Panc1 (cell line): Measurements from ENCODE around the gene MRPL10. TPM values are rescaled to one million over a fixed set of nuclear protein-coding genes. Genes with fewer than 3 reads are reported as not detected.

Experiments
- ATAC-seq: fragments of 200-7000 bp; cut with Tn5 transposase; 2 replicates; pipeline ENCODE4 v1.9.1; 2020; ENCODE audit warnings: mild to moderate bottlenecking, moderate library complexity
- BruUV-seq: library from RNA; stranded (reverse); fragments of 400-500 nt; replicated peaks from 2 replicates; lab custom pipeline; 2021; lab: Mats Ljungman, UMichigan
- CTCF ChIA-PET: fragments of 300-600 bp; sonication (Branson Sonifier 250); formaldehyde crosslinking; loops from one replicate; lab custom pipeline; 2022; ENCODE audit warnings: antibody characterized with exemption; lab: Charles Lee
- POLR2A ChIA-PET: fragments of 300-600 bp; sonication (Branson Sonifier 250); formaldehyde crosslinking; loops from one replicate; lab custom pipeline; 2022; ENCODE audit warnings: antibody characterized with exemption; lab: Charles Lee
- DNase-seq: peaks from one replicate; pipeline ENCODE4 v3.0.0-alpha.2; 2010; ENCODE audit warnings: low read depth, low spot score
- H3K27ac ChIP-seq: 2 replicates; pipeline ENCODE4 v1.5.1; 2011; ENCODE audit warnings: mild to moderate bottlenecking, low read length, inconsistent platforms
- H3K27me3 ChIP-seq: fragments of 200-500 bp; sonication (Bioruptor generic); 2 replicates; pipeline ENCODE4 v1.6.0; 2014; ENCODE audit warnings: low read length, inconsistent platforms; ENCODE audit not compliant: control insufficient read depth, insufficient read depth
- H3K36me3 ChIP-seq: fragments of 200-500 bp; sonication (Bioruptor generic); 2 replicates; pipeline ENCODE4 v1.5.1; 2014; ENCODE audit warnings: inconsistent platforms, mild to moderate bottlenecking, low read length, moderate library complexity; ENCODE audit not compliant: control insufficient read depth, insufficient read depth
- H3K4me1 ChIP-seq: 2 replicates; pipeline ENCODE4 v1.5.1; 2011; ENCODE audit warnings: inconsistent platforms, mild to moderate bottlenecking, low read length, moderate library complexity; ENCODE audit not compliant: control insufficient read depth, insufficient read depth
- H3K4me3 ChIP-seq, 2 experiments: 2 replicates each; pipeline ENCODE4 v1.5.1; 2011 to 2012; ENCODE audit warnings: low read depth in 2 of 2, low read length in 2 of 2, mild to moderate bottlenecking in 2 of 2, inconsistent platforms in 1 of 2, moderate library complexity in 1 of 2
- H3K9me3 ChIP-seq: fragments of 200-500 bp; sonication (Bioruptor generic); 2 replicates; pipeline ENCODE4 v1.5.1; 2014; ENCODE audit warnings: low read depth, mild to moderate bottlenecking, inconsistent platforms, low read length, moderate library complexity; ENCODE audit not compliant: control insufficient read depth, insufficient read depth
- POLR2AphosphoS5 ChIP-seq: IDR thresholded peaks from 2 replicates; pipeline ENCODE4 v1.6.1; 2012; ENCODE audit warnings: mild to moderate bottlenecking, low read depth, low read length, moderate library complexity
- SIN3A ChIP-seq: IDR thresholded peaks from 2 replicates; pipeline ENCODE4 v1.6.1; 2012; ENCODE audit warnings: low read depth, mild to moderate bottlenecking, low read length, moderate library complexity, borderline replicate concordance; ENCODE audit not compliant: insufficient read depth
- TCF7L2 ChIP-seq: IDR thresholded peaks from 2 replicates; pipeline ENCODE4 v1.6.1; 2011; ENCODE audit warnings: mild to moderate bottlenecking, low read depth, low read length, inconsistent platforms
- in situ Hi-C: cut with HindIII; loops from 2 replicates; pipeline ENCODE4 v1.10.0; 2016; ENCODE audit warnings: low sequenced_read_pairs, low pct_unique_long_range_greater_than_20kb
- intact Hi-C: fragments of 100-400 bp; cut with micrococcal nuclease; formaldehyde crosslinking; loops from one replicate; pipeline ENCODE4 v1.10.0; 2022; ENCODE audit not compliant: unreplicated experiment
- total RNA-seq: library from RNA; stranded (reverse); gene quantifications from one replicate; pipeline ENCODE4 v1.2.1, GENCODE V29; 2021; ENCODE audit not compliant: unreplicated experiment
- TF ChIP-seq, protein P1 (sequence below): fragments of 450-650 bp; IDR thresholded peaks from 2 replicates; pipeline ENCODE4 v1.5.1; 2017; ENCODE audit warnings: mild to moderate bottlenecking
- TF ChIP-seq, protein P2 (sequence below), 2 experiments: IDR thresholded peaks; 2 replicates each; pipeline ENCODE4 v1.6.1; 2011 to 2012; ENCODE audit warnings: low read depth in 2 of 2, control low read depth in 1 of 2, low read length in 1 of 2, mild to moderate bottlenecking in 1 of 2, moderate library complexity in 1 of 2; ENCODE audit not compliant: insufficient read depth in 1 of 2

Gene MRPL10
- total RNA-seq, 1 experiment from 2014 or later: 41.9 TPM

DNA sequence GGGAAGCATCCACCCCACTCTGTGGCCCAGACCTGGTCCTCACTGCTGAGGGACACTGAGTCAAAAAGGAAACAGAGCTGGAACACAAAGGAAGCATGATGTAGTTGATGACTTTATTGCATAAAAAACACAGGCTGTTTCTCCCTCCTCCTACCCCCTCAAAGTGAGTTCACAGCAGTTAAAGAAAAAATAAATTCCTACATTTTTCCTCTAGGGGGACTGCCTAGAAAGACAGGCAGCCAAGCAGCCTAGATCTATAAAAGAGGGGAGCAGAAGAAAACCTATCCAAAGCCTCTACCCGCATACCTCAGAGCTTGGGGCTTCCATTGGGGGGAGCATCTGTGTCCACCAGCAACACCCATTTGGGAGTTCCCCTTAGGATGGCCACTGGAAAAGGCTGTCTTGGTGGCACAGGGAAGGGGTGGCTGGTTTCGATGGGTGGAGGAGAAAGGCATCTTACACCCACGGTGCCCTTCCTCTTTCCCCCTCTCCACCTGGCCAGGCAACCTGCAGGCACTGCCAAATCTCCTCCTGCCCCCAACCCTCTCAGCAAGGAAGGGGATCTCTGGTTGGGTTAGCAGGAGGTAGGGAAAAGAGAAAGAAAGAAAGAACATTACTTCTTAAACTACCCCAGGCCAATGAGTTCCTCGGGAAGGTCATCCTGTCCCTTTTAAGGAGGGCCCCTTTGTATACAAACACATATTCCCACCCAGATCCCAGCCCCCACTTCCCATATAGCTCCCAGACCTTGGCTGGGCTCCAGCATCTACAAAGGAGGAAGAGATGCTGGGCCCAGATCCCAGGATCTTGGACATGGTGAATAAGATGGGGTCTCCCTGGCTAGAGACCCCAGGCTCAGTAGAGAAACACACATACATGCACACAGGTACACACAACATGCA is 13.7 kb upstream of the MRPL10 start:
- peaks cover 17% of the 10 kb centered on the region for H3K4me1 ChIP-seq
- no peaks in the 10 kb centered on the region for H3K27me3 ChIP-seq
- H3K4me3 ChIP-seq: no peak overlapping the region
- TF ChIP-seq, protein P1, sequence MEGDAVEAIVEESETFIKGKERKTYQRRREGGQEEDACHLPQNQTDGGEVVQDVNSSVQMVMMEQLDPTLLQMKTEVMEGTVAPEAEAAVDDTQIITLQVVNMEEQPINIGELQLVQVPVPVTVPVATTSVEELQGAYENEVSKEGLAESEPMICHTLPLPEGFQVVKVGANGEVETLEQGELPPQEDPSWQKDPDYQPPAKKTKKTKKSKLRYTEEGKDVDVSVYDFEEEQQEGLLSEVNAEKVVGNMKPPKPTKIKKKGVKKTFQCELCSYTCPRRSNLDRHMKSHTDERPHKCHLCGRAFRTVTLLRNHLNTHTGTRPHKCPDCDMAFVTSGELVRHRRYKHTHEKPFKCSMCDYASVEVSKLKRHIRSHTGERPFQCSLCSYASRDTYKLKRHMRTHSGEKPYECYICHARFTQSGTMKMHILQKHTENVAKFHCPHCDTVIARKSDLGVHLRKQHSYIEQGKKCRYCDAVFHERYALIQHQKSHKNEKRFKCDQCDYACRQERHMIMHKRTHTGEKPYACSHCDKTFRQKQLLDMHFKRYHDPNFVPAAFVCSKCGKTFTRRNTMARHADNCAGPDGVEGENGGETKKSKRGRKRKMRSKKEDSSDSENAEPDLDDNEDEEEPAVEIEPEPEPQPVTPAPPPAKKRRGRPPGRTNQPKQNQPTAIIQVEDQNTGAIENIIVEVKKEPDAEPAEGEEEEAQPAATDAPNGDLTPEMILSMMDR: peak; percentile 64
- TF ChIP-seq SIN3A: no peak
- intact Hi-C loops (loop anchor here (5.0 kb wide), 2 partner anchors 127 to 172 kb away; partner anchors contain the start of gene CDK5RAP3), in situ Hi-C loops (no loop called here)
- H3K9me3 ChIP-seq: no peaks in the 10 kb centered on the region
- no peak for DNase-seq
- BruUV-seq: no TSS peak
- CTCF ChIA-PET: interaction anchor here (0.6 to 5.2 kb wide), 4 partner anchors 25 to 45 kb away, joined by 3 to 78 read pairs (median 8); no protein-coding TSS in a partner anchor
- POLR2A ChIA-PET: interaction anchor here (0.6 kb wide), 1 partner anchor 49 kb away, joined by 3 read pairs; no protein-coding TSS in a partner anchor
- no peak for ATAC-seq
- no peaks in the 10 kb centered on the region for H3K36me3 ChIP-seq
- H3K27ac ChIP-seq: no peak overlapping the region

DNA sequence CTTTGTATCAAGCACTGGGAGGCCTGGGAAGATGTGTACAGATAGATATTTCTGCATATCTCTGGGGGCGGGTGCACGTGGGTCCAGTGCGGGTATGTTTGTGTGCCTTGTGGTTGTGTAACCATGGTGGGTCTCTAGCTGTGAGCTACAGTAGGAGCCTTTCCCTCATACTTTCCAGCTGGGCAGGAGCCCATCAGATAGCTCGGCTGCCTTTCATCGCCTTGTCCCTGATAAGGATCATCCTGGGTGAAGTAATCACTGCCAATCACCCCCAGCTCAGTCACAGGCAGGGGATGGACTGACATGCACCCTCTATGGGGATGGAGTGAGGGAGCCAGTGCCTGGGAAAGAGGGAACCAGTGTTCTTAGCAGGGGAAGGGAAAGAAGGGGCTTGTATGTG is 12.9 kb upstream of the MRPL10 start:
- no peak overlapping the region for H3K27ac ChIP-seq
- ChIA-PET POLR2A (interaction anchor here (0.6 kb wide), 1 partner anchor 49 kb away, joined by 3 read pairs; no protein-coding TSS in a partner anchor), CTCF (interaction anchor here (0.6 to 5.2 kb wide), 3 partner anchors 26 to 46 kb away, joined by 3 to 78 read pairs (median 11); no protein-coding TSS in a partner anchor)
- H3K4me1 ChIP-seq: peaks cover 17% of the 10 kb centered on the region
- H3K27me3 ChIP-seq: no peaks in the 10 kb centered on the region
- TF ChIP-seq TCF7L2 (no peak), POLR2AphosphoS5 (no peak), SIN3A (no peak)
- TF ChIP-seq, protein P2, sequence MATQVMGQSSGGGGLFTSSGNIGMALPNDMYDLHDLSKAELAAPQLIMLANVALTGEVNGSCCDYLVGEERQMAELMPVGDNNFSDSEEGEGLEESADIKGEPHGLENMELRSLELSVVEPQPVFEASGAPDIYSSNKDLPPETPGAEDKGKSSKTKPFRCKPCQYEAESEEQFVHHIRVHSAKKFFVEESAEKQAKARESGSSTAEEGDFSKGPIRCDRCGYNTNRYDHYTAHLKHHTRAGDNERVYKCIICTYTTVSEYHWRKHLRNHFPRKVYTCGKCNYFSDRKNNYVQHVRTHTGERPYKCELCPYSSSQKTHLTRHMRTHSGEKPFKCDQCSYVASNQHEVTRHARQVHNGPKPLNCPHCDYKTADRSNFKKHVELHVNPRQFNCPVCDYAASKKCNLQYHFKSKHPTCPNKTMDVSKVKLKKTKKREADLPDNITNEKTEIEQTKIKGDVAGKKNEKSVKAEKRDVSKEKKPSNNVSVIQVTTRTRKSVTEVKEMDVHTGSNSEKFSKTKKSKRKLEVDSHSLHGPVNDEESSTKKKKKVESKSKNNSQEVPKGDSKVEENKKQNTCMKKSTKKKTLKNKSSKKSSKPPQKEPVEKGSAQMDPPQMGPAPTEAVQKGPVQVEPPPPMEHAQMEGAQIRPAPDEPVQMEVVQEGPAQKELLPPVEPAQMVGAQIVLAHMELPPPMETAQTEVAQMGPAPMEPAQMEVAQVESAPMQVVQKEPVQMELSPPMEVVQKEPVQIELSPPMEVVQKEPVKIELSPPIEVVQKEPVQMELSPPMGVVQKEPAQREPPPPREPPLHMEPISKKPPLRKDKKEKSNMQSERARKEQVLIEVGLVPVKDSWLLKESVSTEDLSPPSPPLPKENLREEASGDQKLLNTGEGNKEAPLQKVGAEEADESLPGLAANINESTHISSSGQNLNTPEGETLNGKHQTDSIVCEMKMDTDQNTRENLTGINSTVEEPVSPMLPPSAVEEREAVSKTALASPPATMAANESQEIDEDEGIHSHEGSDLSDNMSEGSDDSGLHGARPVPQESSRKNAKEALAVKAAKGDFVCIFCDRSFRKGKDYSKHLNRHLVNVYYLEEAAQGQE (IDR thresholded peaks at IDR 0.05; ENCODE audit: insufficient read depth in 1 of 2, low read depth in 2 of 2, low read length in 1 of 2): no peak
- TF ChIP-seq, protein P1: no peak
- intact Hi-C loops (loop anchor here (5.0 kb wide), 2 partner anchors 128 to 173 kb away; partner anchors contain the start of gene CDK5RAP3), in situ Hi-C loops (no loop called here)
- no peak overlapping the region for H3K4me3 ChIP-seq
- no peak for ATAC-seq
- no peaks in the 10 kb centered on the region for H3K36me3 ChIP-seq
- no TSS peak for BruUV-seq
- H3K9me3 ChIP-seq: no peaks in the 10 kb centered on the region
- no peak for DNase-seq
